Hepatocyte (in vitro differentiated cells): Measurements from ENCODE around the gene CRYGA. TPM values are rescaled to one million over a fixed set of nuclear protein-coding genes. Genes with fewer than 3 reads are reported as not detected.

ENCODE experiments used
- DNase-seq: peaks from one replicate; pipeline ENCODE4 v3.0.0-alpha.2; 2016; ENCODE audit warnings: low spot score
- H2AFZ ChIP-seq: fragments of 200-600 bp; sonication (generic); 2 replicates; pipeline ENCODE4 v1.6.0; 2016; ENCODE audit warnings: antibody characterized with exemption, mild to moderate bottlenecking
- H3K27ac ChIP-seq: fragments of 200-600 bp; sonication (generic); 2 replicates; pipeline ENCODE4 v1.5.1; 2016; ENCODE audit warnings: mild to moderate bottlenecking
- H3K27me3 ChIP-seq: fragments of 200-600 bp; sonication (generic); 2 replicates; pipeline ENCODE4 v1.6.1; 2016
- H3K36me3 ChIP-seq: fragments of 200-600 bp; sonication (generic); replicated peaks from 2 replicates; pipeline ENCODE4 v1.5.1; 2016; ENCODE audit warnings: low read depth; ENCODE audit not compliant: insufficient read depth
- H3K4me1 ChIP-seq: fragments of 200-600 bp; sonication (generic); 2 replicates; pipeline ENCODE4 v1.5.1; 2016; ENCODE audit warnings: mild to moderate bottlenecking, moderate library complexity; ENCODE audit not compliant: insufficient read depth
- H3K4me2 ChIP-seq: fragments of 200-600 bp; sonication (generic); 2 replicates; pipeline ENCODE4 v1.6.0; 2016
- H3K4me3 ChIP-seq: fragments of 200-600 bp; sonication (generic); 2 replicates; pipeline ENCODE4 v1.5.1; 2016; ENCODE audit warnings: mild to moderate bottlenecking
- H3K79me2 ChIP-seq: fragments of 200-600 bp; sonication (generic); 2 replicates; pipeline ENCODE4 v1.6.0; 2017; ENCODE audit warnings: mild to moderate bottlenecking
- H3K9me2 ChIP-seq: fragments of 200-600 bp; sonication (generic); replicated peaks from 2 replicates; pipeline ENCODE4 v1.6.0; 2017; ENCODE audit warnings: mild to moderate bottlenecking; ENCODE audit not compliant: insufficient read depth
- H3K9me3 ChIP-seq: fragments of 200-600 bp; sonication (generic); 2 replicates; pipeline ENCODE4 v1.5.1; 2016; ENCODE audit warnings: low read depth, mild to moderate bottlenecking
- H4K20me1 ChIP-seq: fragments of 200-600 bp; sonication (generic); 2 replicates; pipeline ENCODE4 v1.6.0; 2016; ENCODE audit warnings: mild to moderate bottlenecking; ENCODE audit not compliant: insufficient read depth, poor library complexity, severe bottlenecking
- CTCF ChIP-seq: fragments of 200-600 bp; sonication (generic); IDR thresholded peaks from 2 replicates; pipeline ENCODE4 v1.5.1; 2016; ENCODE audit warnings: antibody characterized with exemption, mild to moderate bottlenecking; ENCODE audit not compliant: poor library complexity
- EZH2 ChIP-seq: fragments of 200-600 bp; sonication (generic); IDR thresholded peaks from 2 replicates; pipeline ENCODE4 v1.6.1; 2016; ENCODE audit warnings: antibody characterized with exemption, mild to moderate bottlenecking, borderline replicate concordance
- EZH2phosphoT487 ChIP-seq: fragments of 200-600 bp; sonication (generic); IDR thresholded peaks from one replicate; pipeline ENCODE4 v1.6.1; 2018; ENCODE audit warnings: antibody characterized with exemption, mild to moderate bottlenecking, low read depth, moderate library complexity; ENCODE audit not compliant: unreplicated experiment, severe bottlenecking
- WGBS: methylation state at CpG from one replicate; pipeline ENCODE4 v1.1.6; 2016; ENCODE audit warnings: low lambda C conversion rate; ENCODE audit errors: missing lambda C conversion rate; 5-methylcytosine and 5-hydroxymethylcytosine counted together
- polyA plus RNA-seq: library from polyadenylated mRNA; unstranded; fragments of >200 nt; fragmentation: Nextera tagmentation; extraction: Ambion mirVana; gene quantifications from 2 replicates; pipeline ENCODE4 v1.2.1, GENCODE V29; 2016
- total RNA-seq: library from RNA; depleted of rRNA; stranded (reverse); fragments of >200 nt; gene quantifications from 2 replicates; pipeline ENCODE4 v1.2.3, GENCODE V29; 2014

CRYGA gene
- total and polyA plus RNA-seq, 2 experiments from 2014 or later = not detected

- no peaks in the 10 kb centered on the region for H3K9me2 ChIP-seq
- no peaks in the 10 kb centered on the region for H3K27me3 ChIP-seq
- H3K4me3 ChIP-seq = no peak overlapping the region
- H3K27ac ChIP-seq = no peak overlapping the region
- no peaks in the 10 kb centered on the region for H4K20me1 ChIP-seq
- H3K4me1 ChIP-seq = peaks cover 2% of the 10 kb centered on the region
- DNase-seq = peak; percentile 91
- H3K79me2 ChIP-seq = no peaks in the 10 kb centered on the region
- WGBS = 52% methylated on average over 20 of the region's 21 CpGs
- H3K9me3 ChIP-seq = no peaks in the 10 kb centered on the region
- no peak overlapping the region for H2AFZ ChIP-seq
- no peaks in the 10 kb centered on the region for H3K36me3 ChIP-seq
- H3K4me2 ChIP-seq = no peak overlapping the region
- TF ChIP-seq CTCF = peak; percentile 93
- TF ChIP-seq EZH2 = no peak
These were observed 11.9 kb upstream of the CRYGA start for GRCh38 chr2:208175069-208175839.

GRCh38 chr2:208174144-208174543, 10.8 kb upstream of the CRYGA start:
- TF ChIP-seq EZH2 = no peak
- TF ChIP-seq CTCF = no peak
- TF ChIP-seq EZH2phosphoT487 = no peak
- H3K4me3 ChIP-seq = no peak overlapping the region
- no peak for DNase-seq
- H4K20me1 ChIP-seq = no peaks in the 10 kb centered on the region
- H3K79me2 ChIP-seq = no peaks in the 10 kb centered on the region
- no peak overlapping the region for H3K27ac ChIP-seq
- H3K9me2 ChIP-seq = no peaks in the 10 kb centered on the region
- WGBS = 92% methylated on average over 9 of the region's 9 CpGs
- H3K4me1 ChIP-seq = no peaks in the 10 kb centered on the region
- no peaks in the 10 kb centered on the region for H3K36me3 ChIP-seq
- no peak overlapping the region for H2AFZ ChIP-seq
- no peaks in the 10 kb centered on the region for H3K27me3 ChIP-seq
- no peaks in the 10 kb centered on the region for H3K9me3 ChIP-seq
- H3K4me2 ChIP-seq = no peak overlapping the region

- Histone ChIP-seq H3K4me1 (no peaks in the 10 kb centered on the region), H2AFZ (no peak overlapping the region), H3K4me2 (no peak overlapping the region), H3K9me3 (no peaks in the 10 kb centered on the region), H4K20me1 (no peaks in the 10 kb centered on the region), H3K27ac (no peak overlapping the region), H3K27me3 (no peaks in the 10 kb centered on the region), H3K36me3 (no peaks in the 10 kb centered on the region), H3K9me2 (no peaks in the 10 kb centered on the region), H3K4me3 (no peak overlapping the region), H3K79me2 (no peaks in the 10 kb centered on the region)
- WGBS = 83% methylated on average over 4 of the region's 4 CpGs
- DNase-seq = no peak
- TF ChIP-seq CTCF (no peak), EZH2 (no peak), EZH2phosphoT487 (no peak)
These were observed 8.7 kb upstream of the CRYGA start for GRCh38 chr2:208172125-208172524.
